BJ (cell line): Measurements from ENCODE around the gene EXD2. TPM values are rescaled to one million over a fixed set of nuclear protein-coding genes. Genes with fewer than 3 reads are reported as not detected.

Experiments
- CTCF ChIA-PET: fragments of 350-600 bp; formaldehyde crosslinking; extraction: SDS; loops from one replicate; lab custom pipeline; 2021; ENCODE audit warnings: antibody characterized with exemption, inconsistent platforms; lab: Yijun Ruan, JAX
- POLR2A ChIA-PET: fragments of 300-600 bp; sonication (Branson Sonifier 250); formaldehyde crosslinking; extraction: SDS; loops from one replicate; lab custom pipeline; 2021; ENCODE audit warnings: antibody characterized with exemption; lab: Charles Lee
- DNase-seq: peaks from one replicate; pipeline ENCODE4 v3.0.0-alpha.2; 2011; ENCODE audit warnings: low read depth
- H3K27me3 ChIP-seq: 2 replicates; pipeline ENCODE4 v1.6.0; 2011; ENCODE audit warnings: low read length; ENCODE audit not compliant: control insufficient read depth, insufficient read depth
- H3K36me3 ChIP-seq: 2 replicates; pipeline ENCODE4 v1.5.1; 2011; ENCODE audit warnings: low read length; ENCODE audit not compliant: control insufficient read depth, insufficient read depth
- H3K4me3 ChIP-seq: 2 replicates; pipeline ENCODE4 v1.5.1; 2011; ENCODE audit warnings: low read depth, mild to moderate bottlenecking, control low read depth, low read length
- polyA plus RNA-seq: library from polyadenylated mRNA; depleted of rRNA; stranded (reverse); fragments of >200 nt; gene quantifications from 2 replicates; pipeline ENCODE4 v1.2.3, GENCODE V29; 2011; rRNA removed
- small RNA-seq: library from RNA; depleted of rRNA; stranded (forward); fragments of <200 nt; gene quantifications from one replicate; pipeline ENCODE3, GENCODE V24; 2012; ENCODE audit warnings: low replicate concordance, low read depth; ENCODE audit not compliant: insufficient read length
- TF ChIP-seq, protein P1 (sequence below): IDR thresholded peaks from 2 replicates; pipeline ENCODE4 v1.5.1; 2011; ENCODE audit warnings: low read depth, mild to moderate bottlenecking, control low read depth, inconsistent platforms, low read length, moderate library complexity; ENCODE audit not compliant: insufficient read depth

EXD2 gene
- polyA plus RNA-seq, 1 experiment = 17.7 TPM

DNA sequence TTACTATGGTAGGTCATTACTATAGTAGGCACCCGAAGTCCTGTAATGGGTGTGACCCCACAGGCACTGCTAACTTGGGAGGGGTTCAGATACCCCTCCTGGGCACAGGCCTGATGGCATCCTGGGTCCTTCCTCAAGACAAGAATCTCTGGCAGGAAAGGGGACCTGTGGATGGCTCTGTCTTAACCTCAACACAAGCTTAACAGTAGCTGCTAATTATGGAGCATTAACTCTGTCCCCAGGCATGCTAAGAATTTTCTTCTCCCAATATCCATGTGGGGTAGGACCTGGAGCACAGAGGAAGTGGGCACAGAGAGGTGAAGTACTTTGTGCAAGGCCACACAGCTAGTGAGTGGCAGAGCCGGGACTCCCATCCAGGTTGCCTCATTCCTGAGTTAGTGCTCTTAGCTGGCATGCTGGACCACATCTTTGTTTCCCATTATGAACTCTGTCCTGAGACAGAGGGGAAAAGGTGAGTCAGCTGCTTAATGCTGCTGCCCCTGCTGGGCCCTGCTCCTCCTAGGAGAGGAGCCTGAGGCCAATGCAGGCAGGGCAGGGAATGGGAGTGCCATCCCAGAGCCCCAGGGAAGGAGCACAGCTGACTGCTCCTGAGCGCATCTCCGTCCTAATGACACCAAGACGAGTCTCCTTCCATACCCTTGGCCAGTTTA lies 100.7 kb downstream of the EXD2 start:
- no peaks in the 10 kb centered on the region for H3K27me3 ChIP-seq
- TF ChIP-seq, protein P1, sequence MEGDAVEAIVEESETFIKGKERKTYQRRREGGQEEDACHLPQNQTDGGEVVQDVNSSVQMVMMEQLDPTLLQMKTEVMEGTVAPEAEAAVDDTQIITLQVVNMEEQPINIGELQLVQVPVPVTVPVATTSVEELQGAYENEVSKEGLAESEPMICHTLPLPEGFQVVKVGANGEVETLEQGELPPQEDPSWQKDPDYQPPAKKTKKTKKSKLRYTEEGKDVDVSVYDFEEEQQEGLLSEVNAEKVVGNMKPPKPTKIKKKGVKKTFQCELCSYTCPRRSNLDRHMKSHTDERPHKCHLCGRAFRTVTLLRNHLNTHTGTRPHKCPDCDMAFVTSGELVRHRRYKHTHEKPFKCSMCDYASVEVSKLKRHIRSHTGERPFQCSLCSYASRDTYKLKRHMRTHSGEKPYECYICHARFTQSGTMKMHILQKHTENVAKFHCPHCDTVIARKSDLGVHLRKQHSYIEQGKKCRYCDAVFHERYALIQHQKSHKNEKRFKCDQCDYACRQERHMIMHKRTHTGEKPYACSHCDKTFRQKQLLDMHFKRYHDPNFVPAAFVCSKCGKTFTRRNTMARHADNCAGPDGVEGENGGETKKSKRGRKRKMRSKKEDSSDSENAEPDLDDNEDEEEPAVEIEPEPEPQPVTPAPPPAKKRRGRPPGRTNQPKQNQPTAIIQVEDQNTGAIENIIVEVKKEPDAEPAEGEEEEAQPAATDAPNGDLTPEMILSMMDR = no peak
- no peaks in the 10 kb centered on the region for H3K36me3 ChIP-seq
- POLR2A ChIA-PET = no interaction called here
- CTCF ChIA-PET = interaction anchor here (1.1 kb wide), 1 partner anchor 10 kb away, joined by 5 read pairs; no protein-coding TSS in a partner anchor
- no peak overlapping the region for H3K4me3 ChIP-seq
- no peak for DNase-seq

Small RNA genes lying within 50 kb of the gene (small RNA-seq; reads per million reads assigned to genes)
- not detected for gene RF00019

Other genes with a start within 250 kb of the EXD2 start
- 743 and 1,184 TPM in 2 replicates for gene ACTN1, start 212.2 kb upstream of the EXD2 start, polyA plus RNA-seq
- gene DCAF5, start 38.4 kb upstream of the EXD2 start, polyA plus RNA-seq = 27.5 and 42.0 TPM in 2 replicates
- gene GALNT16, start 68.7 kb downstream of the EXD2 start, polyA plus RNA-seq = 1.4 and 1.7 TPM in 2 replicates
- gene ERH, start 206.8 kb downstream of the EXD2 start, polyA plus RNA-seq = 43.1 and 109 TPM in 2 replicates
- gene SLC39A9, start 207.2 kb downstream of the EXD2 start, polyA plus RNA-seq = 70.3 and 86.3 TPM in 2 replicates